Inflammatory macrophage treated with lipopolysaccharide for 1 hour (primary cell): ENCODE results near the gene GID8.

ENCODE experiments used
- DNase-seq, 2 donors: peaks; one replicate each; pipeline ENCODE4 v3.0.0-alpha.2; 2020 to 2022

Gene GID8

GRCh38 chr20:62923669-62924441 is 14.1 kb upstream of the GID8 start:
- no peak for DNase-seq

DNA sequence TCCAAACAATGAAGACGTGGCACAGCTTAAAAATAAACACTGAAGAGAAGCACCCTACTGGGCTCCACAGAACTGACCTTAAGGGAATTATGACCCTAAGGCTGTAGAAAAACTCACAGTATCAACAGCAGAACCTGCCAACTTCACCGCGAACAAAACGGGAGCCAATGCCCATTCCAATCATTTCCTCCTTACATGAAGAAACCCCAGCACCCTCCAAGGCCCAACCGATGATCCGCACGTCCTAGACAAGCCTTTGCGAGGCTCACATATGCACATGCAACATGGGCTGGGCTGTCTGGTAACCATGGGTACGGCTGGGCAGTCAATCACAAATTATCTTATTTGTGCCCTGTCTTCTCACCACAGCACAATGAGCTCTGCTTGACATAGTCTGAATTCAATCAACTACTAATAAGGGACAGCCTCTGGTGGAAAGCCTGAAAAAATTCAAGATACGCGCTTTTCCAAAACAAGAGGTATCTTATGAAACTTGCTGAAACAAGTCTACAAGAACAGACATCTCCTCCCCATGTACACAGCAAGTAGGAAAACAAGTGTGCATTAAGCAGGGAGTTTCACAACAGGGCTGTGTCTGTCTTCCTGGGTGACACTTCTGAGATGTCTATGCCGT is 13.4 kb upstream of the GID8 start:
- DNase-seq, result no peak

DNA sequence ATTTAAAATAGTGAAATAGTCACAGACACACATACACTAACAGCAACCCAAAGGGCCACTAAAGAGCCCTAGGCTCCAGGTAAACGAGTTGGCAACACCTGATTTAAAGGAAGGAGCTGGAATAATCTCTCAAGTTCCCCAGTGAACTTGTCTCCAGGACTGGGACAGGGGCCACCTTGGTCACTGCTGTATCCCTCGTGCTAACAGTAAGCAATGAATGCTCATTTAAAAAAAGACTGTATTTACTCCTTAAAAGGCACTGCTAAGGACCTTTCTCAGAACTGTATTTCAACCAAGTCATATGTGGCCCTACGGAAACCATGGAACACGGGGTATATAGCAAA is 12.9 kb upstream of the GID8 start:
- DNase-seq, result no peak

DNA sequence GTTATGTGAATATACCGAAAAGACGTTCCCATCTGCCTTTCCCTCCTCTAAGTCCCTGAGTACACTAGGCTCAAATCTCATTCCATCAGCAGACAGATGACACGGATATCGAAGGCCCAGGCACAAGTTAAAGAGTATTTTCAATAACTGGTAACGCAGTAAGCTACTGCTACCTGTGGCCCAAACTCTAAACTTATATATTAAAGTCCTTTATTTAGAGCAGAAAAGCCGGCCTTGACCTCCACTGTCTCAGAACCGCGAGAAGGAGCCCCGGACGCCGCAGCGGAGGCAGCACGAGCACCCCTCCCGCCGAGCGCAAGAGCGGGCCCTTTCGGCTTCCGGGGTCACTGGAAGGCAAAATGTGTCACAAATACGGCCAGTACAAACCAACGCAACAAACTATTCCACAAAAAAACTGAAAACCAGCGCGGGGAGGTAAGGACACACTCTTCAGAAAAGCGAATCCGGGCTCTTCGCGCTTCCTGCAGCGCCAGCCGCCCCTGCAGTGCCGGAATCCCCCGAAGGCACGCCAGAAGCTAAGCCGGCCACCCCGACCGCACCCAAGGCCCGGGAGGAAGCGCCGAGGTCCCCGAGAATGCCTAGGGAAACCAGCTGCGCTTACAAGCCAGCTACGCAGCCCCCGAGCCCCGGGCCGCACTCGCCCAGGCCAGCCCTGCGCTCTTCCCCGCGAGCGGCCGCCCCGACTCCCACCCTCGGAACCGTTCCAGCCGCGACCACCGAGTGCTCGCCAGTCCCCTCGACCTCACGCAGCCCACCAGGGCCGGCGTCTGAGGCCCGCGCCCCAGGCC is 12.3 kb upstream of the GID8 start:
- DNase-seq, result peak; percentile 69 to 78

DNA sequence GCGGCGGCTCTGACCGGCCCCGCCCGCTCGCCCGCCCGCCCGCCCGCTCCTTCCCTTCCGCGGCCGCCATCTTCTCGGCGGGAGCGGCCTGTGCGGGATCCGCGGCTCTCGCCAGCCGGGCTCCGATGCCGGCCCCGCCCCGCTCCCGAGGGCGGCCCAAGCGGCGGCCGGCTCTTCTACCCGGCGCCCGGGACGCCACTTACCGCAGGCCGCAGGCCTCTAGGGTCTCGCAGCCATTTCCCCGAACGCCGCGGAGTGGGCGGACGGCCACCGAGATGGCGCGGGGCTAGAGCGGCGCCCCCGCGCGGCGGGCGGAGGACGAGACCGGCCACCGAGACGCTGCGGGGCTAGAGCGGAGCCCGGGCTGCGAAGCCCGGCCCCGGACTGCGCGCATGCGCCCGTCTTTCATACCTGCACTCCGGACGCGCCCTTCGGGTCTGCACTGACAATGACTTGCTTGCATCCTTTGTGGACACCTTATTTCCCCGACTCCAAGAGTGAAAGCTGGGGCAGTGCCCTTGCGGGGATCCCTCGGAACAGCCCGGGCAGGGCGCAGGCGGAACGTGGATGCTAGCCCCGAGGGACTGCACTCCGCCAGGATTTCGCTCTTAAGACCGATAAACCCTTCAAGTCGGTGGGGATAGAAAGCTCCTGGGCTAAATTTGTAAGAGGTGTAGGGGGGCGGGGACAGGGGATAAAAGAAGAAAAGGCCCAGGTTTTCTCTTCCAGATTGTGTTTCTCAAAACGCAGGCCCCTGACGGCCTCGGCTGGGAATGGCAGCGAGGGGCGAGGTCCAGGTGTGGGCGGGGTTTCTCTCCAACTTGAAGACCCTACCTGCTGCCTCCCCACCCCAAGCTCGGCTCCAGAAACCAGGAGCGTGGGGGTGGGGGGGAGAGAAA is 11.5 kb upstream of the GID8 start, which contains the start of gene DIDO1:
DIDO1 (minus strand) TSS at position 277 of the 899 bp plus-strand sequence.
- DNase-seq, result peak; percentile 76 to 86

DNA sequence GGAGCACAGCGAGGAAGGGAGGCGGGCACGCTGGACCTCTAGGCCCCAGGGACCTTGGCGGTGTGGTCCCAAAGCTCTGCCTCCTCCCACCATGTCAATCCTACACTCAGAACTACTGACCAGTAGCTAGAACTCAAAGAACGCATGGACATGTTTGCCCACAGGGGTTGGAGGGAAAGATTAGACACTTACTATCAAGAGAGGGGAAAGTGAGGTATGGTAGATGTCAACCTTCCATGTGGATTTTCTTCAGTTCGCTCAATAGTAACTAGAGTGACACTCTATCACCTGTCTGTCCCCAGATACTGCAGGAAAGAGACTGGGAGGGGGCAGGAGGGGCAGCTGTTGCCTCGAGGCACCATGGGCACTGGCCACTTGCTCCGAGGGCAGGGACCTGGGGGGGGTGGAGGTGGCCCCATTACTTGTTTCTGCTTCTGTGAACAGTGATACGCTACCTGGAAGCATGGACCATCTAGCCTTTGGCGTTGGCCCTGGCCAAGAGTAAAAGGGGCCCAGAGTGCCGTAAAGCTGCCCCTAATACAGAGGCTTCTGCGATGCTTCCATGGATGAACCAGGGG is 10.7 kb upstream of the GID8 start:
- DNase-seq, result no peak

DNA sequence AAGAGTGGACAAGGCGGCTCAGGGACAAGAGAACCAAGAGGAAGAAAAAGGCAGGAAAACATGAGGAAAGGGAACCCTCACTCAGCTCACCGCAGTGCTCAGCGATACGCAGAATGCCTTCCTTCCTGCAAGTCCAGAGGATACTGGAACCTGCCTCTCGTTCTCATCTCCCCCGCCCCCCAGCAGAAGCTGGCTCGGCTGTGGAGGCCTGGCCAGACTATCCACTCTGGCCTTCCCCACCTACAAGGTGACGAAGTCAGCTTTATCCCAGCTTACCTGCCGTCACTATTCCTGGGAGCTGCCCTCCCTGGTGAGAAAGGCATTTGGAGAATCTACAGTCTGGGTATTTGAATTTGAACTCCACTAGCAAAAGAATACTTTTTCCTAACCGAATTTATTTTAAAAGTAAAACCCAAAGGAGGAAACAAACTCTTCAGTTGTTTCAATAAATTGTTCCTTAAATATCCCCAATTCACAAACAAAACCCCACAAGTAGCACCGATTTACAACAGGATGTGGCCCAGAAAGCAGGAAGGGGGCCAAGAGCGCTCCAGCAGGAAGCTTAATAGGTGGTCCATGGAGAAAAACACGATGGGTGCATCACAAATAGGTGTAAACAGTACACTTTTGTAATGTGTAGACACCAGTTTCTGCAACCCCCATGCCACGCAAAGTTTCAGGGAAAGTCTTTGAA is 9.6 kb upstream of the GID8 start:
- DNase-seq, result no peak

DNA sequence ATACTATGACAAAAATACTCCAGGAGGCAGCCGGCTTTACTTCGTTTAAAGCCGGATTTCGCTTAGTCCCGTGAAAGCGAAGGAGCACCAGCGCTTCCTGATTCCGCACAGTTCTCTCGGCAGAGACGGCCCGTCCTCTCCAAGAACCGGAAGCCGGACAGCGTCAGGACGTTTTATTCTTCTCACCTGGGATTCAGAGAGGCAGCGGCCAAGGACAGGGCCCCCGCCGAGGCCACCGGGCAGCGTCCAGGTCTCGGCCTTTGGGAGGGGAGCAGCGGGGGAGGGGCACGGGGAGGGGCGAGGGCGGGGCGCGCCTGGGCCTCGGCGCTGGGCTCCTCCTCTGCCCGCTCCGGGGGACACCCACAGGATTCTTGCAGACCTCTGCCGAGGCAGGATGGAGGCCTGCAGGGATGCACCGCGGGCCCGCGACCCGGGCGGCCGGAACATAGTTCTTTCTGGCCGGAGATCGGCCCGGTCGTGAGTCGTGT is 8.9 kb upstream of the GID8 start:
- DNase-seq, result peak; percentile 44 to 55

GRCh38 chr20:62931464-62931863 is 6.5 kb upstream of the GID8 start:
- DNase-seq, result no peak

- no peak for DNase-seq
These were observed 4.0 kb upstream of the GID8 start for GRCh38 chr20:62933966-62934365.

- DNase-seq, result no peak
These were observed 2.6 kb upstream of the GID8 start for GRCh38 chr20:62935204-62935967.

DNA sequence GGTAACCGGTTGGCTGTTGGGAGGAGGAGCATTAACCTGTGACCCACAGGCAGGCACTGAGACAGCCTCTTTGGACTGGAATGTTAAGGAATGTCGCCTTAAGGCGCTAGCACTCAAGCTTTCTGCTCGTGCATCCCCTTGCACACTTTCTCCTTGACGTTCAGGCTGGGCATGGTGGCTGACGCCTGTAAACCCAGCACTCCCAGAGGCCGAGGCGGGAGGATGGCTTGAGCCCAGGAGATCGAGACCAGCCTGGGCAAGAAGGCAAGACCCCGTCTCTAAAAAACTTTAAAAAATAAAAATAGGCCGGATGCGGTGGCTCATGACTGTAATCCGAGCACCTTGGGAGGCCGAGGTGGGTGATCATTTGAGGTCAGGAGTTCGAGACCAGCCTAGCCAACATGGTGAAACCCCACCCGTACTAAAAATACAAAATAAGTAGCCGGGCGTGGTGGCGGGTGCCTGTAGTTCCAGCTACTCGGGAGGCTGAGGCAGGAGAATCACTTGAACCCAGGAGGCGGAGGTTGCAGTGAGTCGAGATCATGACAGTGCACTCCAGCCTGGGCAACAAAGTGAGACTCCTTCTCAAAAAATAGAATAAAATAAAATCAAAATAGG is 1.9 kb upstream of the GID8 start:
- DNase-seq, result no peak

GRCh38 chr20:62937268-62938104 is 461 bp upstream of the GID8 start:
- DNase-seq, result peak; percentile 93 to 98

- DNase-seq, result no peak
These were observed 2.9 kb downstream of the GID8 start for GRCh38 chr20:62940875-62941274.

GRCh38 chr20:62941792-62942191 is 3.8 kb downstream of the GID8 start:
- no peak for DNase-seq

GRCh38 chr20:62942456-62942855 is 4.5 kb downstream of the GID8 start:
- no peak for DNase-seq

DNA sequence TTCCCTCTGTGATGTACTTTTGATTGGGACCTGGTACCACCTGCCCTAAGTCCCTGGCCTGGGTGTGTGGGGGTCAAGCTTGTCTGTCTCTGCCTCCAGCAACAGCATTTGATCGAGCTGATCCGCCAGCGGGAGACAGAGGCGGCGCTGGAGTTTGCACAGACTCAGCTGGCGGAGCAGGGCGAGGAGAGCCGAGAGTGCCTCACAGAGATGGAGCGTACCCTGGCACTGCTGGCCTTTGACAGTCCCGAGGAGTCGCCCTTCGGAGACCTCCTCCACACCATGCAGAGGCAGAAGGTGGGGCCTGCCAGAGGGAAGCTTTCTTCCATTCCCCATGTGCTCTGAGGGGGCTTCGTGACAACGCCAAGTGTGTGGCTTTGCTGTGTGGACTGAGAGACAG is 5.4 kb downstream of the GID8 start:
- DNase-seq, result no peak

- DNase-seq, result no peak
These were observed 6.2 kb downstream of the GID8 start for GRCh38 chr20:62944184-62944583.

DNA sequence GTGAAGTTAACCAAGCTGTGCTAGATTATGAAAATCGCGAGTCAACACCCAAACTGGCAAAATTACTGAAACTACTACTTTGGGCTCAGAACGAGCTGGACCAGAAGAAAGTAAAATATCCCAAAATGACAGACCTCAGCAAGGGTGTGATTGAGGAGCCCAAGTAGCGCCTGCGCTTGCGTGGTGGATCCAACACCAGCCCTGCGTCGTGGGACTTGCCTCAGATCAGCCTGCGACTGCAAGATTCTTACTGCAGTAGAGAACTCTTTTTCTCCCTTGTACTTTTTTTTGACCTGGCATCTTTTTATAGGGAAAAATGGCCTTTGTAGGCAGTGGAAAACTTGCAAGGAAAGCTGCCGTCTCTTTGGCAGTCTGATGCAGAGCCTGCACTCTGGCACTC is 6.8 kb downstream of the GID8 start:
- DNase-seq, result no peak
